ENCODE measurements around the gene DHX34.
"Not testable (repeated sequence)": the region's sequence is repeated elsewhere in the genome, so short reads cannot be mapped to it uniquely, and the experiment has no call there.

DHX34 gene

GRCh38 chr19:47339196-47339880 is 9.8 kb upstream of the DHX34 start:
- ATAC-seq (replicated peaks) (no peak), DNase-seq (no peak)
- Mint-ChIP-seq H3K36me3 (ENCODE audit: insufficient read depth) (no peaks in the 10 kb centered on the region), H3K27me3 (peaks cover 0 to 4% of the 10 kb centered on the region in 2 donors), H3K4me3 (no peak overlapping the region), H3K27ac (no peak overlapping the region), H3K4me1 (ENCODE audit: low read depth in 2 of 2) (peaks cover 9 to 12% of the 10 kb centered on the region in 2 donors), H3K9me3 (peaks cover 0 to 4% of the 10 kb centered on the region in 2 donors)

GRCh38 chr19:47340477-47341208 is 8.5 kb upstream of the DHX34 start:
- no peak for ATAC-seq (replicated peaks)
- H3K9me3 Mint-ChIP-seq, result peaks cover 0 to 4% of the 10 kb centered on the region in 2 donors
- H3K4me3 Mint-ChIP-seq, result no peak overlapping the region
- H3K27me3 Mint-ChIP-seq, result peaks cover 0 to 4% of the 10 kb centered on the region in 2 donors
- H3K4me1 Mint-ChIP-seq (ENCODE audit: low read depth in 2 of 2), result peaks cover 8 to 9% of the 10 kb centered on the region in 2 donors
- no peaks in the 10 kb centered on the region for H3K36me3 Mint-ChIP-seq (ENCODE audit: insufficient read depth)
- DNase-seq, result no peak
- H3K27ac Mint-ChIP-seq, result no peak overlapping the region

- ATAC-seq (replicated peaks) (no peak), DNase-seq (no peak)
- Mint-ChIP-seq H3K4me1 (ENCODE audit: low read depth in 2 of 2) (peaks cover 3% of the 10 kb centered on the region in 2 donors), H3K9me3 (peaks cover 0 to 4% of the 10 kb centered on the region in 2 donors), H3K36me3 (ENCODE audit: insufficient read depth) (no peaks in the 10 kb centered on the region), H3K27ac (no peak overlapping the region), H3K27me3 (peaks cover 0 to 4% of the 10 kb centered on the region in 2 donors), H3K4me3 (no peak overlapping the region)
These were observed 7.4 kb upstream of the DHX34 start for GRCh38 chr19:47341734-47342133.

- H3K36me3 Mint-ChIP-seq (ENCODE audit: insufficient read depth), result no peaks in the 10 kb centered on the region
- H3K4me3 Mint-ChIP-seq, result no peak overlapping the region
- DNase-seq (no peak), ATAC-seq (replicated peaks) (no peak)
- H3K9me3 Mint-ChIP-seq, result peaks cover 0 to 4% of the 10 kb centered on the region in 2 donors
- H3K27ac Mint-ChIP-seq, result no peak overlapping the region
- no peaks in the 10 kb centered on the region for H3K4me1 Mint-ChIP-seq (ENCODE audit: low read depth in 2 of 2)
- peaks cover 0 to 4% of the 10 kb centered on the region in 2 donors for H3K27me3 Mint-ChIP-seq
These were observed 5.8 kb upstream of the DHX34 start for GRCh38 chr19:47343194-47343802.

- peaks cover 0 to 4% of the 10 kb centered on the region in 2 donors for H3K27me3 Mint-ChIP-seq
- H3K27ac Mint-ChIP-seq, result no peak overlapping the region
- DNase-seq (no peak), ATAC-seq (replicated peaks) (no peak)
- H3K4me1 Mint-ChIP-seq (ENCODE audit: low read depth in 2 of 2), result peaks cover 5 to 8% of the 10 kb centered on the region in 2 donors
- H3K4me3 Mint-ChIP-seq, result no peak overlapping the region
- peaks cover 0 to 4% of the 10 kb centered on the region in 2 donors for H3K9me3 Mint-ChIP-seq
- H3K36me3 Mint-ChIP-seq (ENCODE audit: insufficient read depth), result peaks cover 6% of the 10 kb centered on the region
These were observed 4.7 kb upstream of the DHX34 start for GRCh38 chr19:47344425-47344824.

GRCh38 chr19:47346024-47346423 is 3.1 kb upstream of the DHX34 start:
- H3K36me3 Mint-ChIP-seq (ENCODE audit: insufficient read depth); H3K27ac Mint-ChIP-seq; H3K4me3 Mint-ChIP-seq; H3K9me3 Mint-ChIP-seq; H3K27me3 Mint-ChIP-seq; DNase-seq; ATAC-seq (replicated peaks): not testable (repeated sequence)
- peaks cover 18 to 19% of the 10 kb centered on the region in 2 donors for H3K4me1 Mint-ChIP-seq (ENCODE audit: low read depth in 2 of 2)

- ATAC-seq (replicated peaks), result no peak
- H3K36me3 Mint-ChIP-seq (ENCODE audit: insufficient read depth), result peaks cover 30% of the 10 kb centered on the region
These were observed 1.5 kb downstream of the DHX34 start for GRCh38 chr19:47350630-47351029.

GRCh38 chr19:47351548-47351947 is 2.4 kb downstream of the DHX34 start:
- H3K36me3 Mint-ChIP-seq (ENCODE audit: insufficient read depth), result peaks cover 39% of the 10 kb centered on the region
- H3K4me3 Mint-ChIP-seq, result no peak overlapping the region
- peaks cover 30% of the 10 kb centered on the region in 2 donors for H3K4me1 Mint-ChIP-seq (ENCODE audit: low read depth in 2 of 2)
- H3K9me3 Mint-ChIP-seq, result no peaks in the 10 kb centered on the region
- no peak for ATAC-seq (replicated peaks)
- peak overlapping the region in 1 of 2 donors; percentile 60 for H3K27ac Mint-ChIP-seq
- H3K27me3 Mint-ChIP-seq, result no peaks in the 10 kb centered on the region
- no peak for DNase-seq

More at GRCh38 chr19:47350630-47351029, 1.5 kb downstream of the DHX34 start:
- peak overlapping the region; percentile 1 to 6 for H3K4me3 Mint-ChIP-seq
- DNase-seq, result no peak
- H3K9me3 Mint-ChIP-seq, result no peaks in the 10 kb centered on the region
- peaks cover 30% of the 10 kb centered on the region in 2 donors for H3K4me1 Mint-ChIP-seq (ENCODE audit: low read depth in 2 of 2)
- H3K27me3 Mint-ChIP-seq, result no peaks in the 10 kb centered on the region
- peak overlapping the region; percentile 6 to 19 for H3K27ac Mint-ChIP-seq

GRCh38 chr19:47352095-47352494 is 3.0 kb downstream of the DHX34 start:
- Mint-ChIP-seq H3K36me3 (ENCODE audit: insufficient read depth) (peaks cover 42% of the 10 kb centered on the region), H3K27ac (peak overlapping the region in 1 of 2 donors; percentile 32), H3K9me3 (no peaks in the 10 kb centered on the region), H3K27me3 (no peaks in the 10 kb centered on the region), H3K4me1 (ENCODE audit: low read depth in 2 of 2) (peaks cover 30% of the 10 kb centered on the region in 2 donors), H3K4me3 (no peak overlapping the region)
- DNase-seq (no peak), ATAC-seq (replicated peaks) (no peak)

- peaks cover 30% of the 10 kb centered on the region in 2 donors for H3K4me1 Mint-ChIP-seq (ENCODE audit: low read depth in 2 of 2)
- no peak for DNase-seq
- H3K36me3 Mint-ChIP-seq (ENCODE audit: insufficient read depth), result peaks cover 49% of the 10 kb centered on the region
- no peak overlapping the region for H3K27ac Mint-ChIP-seq
- H3K9me3 Mint-ChIP-seq, result no peaks in the 10 kb centered on the region
- no peaks in the 10 kb centered on the region for H3K27me3 Mint-ChIP-seq
- no peak for ATAC-seq (replicated peaks)
- no peak overlapping the region for H3K4me3 Mint-ChIP-seq
These were observed 4.2 kb downstream of the DHX34 start for GRCh38 chr19:47353307-47353712.

GRCh38 chr19:47356900-47357299 is 7.8 kb downstream of the DHX34 start:
- Mint-ChIP-seq H3K36me3 (ENCODE audit: insufficient read depth) (peaks cover 77% of the 10 kb centered on the region), H3K9me3 (no peaks in the 10 kb centered on the region), H3K4me3 (no peak overlapping the region), H3K4me1 (ENCODE audit: low read depth in 2 of 2) (peaks cover 8 to 12% of the 10 kb centered on the region in 2 donors), H3K27ac (no peak overlapping the region), H3K27me3 (no peaks in the 10 kb centered on the region)
- DNase-seq (no peak), ATAC-seq (replicated peaks) (no peak)

GRCh38 chr19:47357788-47358680 is 8.9 kb downstream of the DHX34 start:
- H3K27ac Mint-ChIP-seq, result no peak overlapping the region
- ATAC-seq (replicated peaks) (no peak), DNase-seq (no peak)
- H3K4me1 Mint-ChIP-seq (ENCODE audit: low read depth in 2 of 2), result peaks cover 4% of the 10 kb centered on the region in 2 donors
- peaks cover 88% of the 10 kb centered on the region for H3K36me3 Mint-ChIP-seq (ENCODE audit: insufficient read depth)
- H3K9me3 Mint-ChIP-seq, result no peaks in the 10 kb centered on the region
- H3K4me3 Mint-ChIP-seq, result no peak overlapping the region
- no peaks in the 10 kb centered on the region for H3K27me3 Mint-ChIP-seq

- peaks cover 89% of the 10 kb centered on the region for H3K36me3 Mint-ChIP-seq (ENCODE audit: insufficient read depth)
- DNase-seq (no peak), ATAC-seq (replicated peaks) (no peak)
- no peak overlapping the region for H3K27ac Mint-ChIP-seq
- H3K9me3 Mint-ChIP-seq, result no peaks in the 10 kb centered on the region
- H3K4me3 Mint-ChIP-seq, result no peak overlapping the region
- H3K27me3 Mint-ChIP-seq, result no peaks in the 10 kb centered on the region
- peaks cover 4% of the 10 kb centered on the region in 2 donors for H3K4me1 Mint-ChIP-seq (ENCODE audit: low read depth in 2 of 2)
These were observed 9.8 kb downstream of the DHX34 start for GRCh38 chr19:47358936-47359335.
